Psoas muscle (tissue), 8 donors: ENCODE results near the gene DDX39B. TPM values are rescaled to one million over a fixed set of nuclear protein-coding genes. Genes with fewer than 3 reads are reported as not detected.

Experiments
- ATAC-seq, 4 donors: fragments of 200-7000 bp; cut with Tn5 transposase; one replicate each; pipeline ENCODE4 v1.9.1; 2020; ENCODE audit warnings: moderate library complexity in 3 of 4, mild to moderate bottlenecking in 2 of 4
- DNase-seq, 2 donors: peaks; one replicate each; pipeline ENCODE4 v3.0.0-alpha.2; 2020
- H3K27ac ChIP-seq: fragments of 200-600 bp; one replicate; pipeline ENCODE4 v1.8.0; 2022
- H3K27me3 ChIP-seq, 3 donors: fragments of 200-600 bp in 1 of 3; one replicate each; pipeline versions ENCODE4 v1.6.1 to v1.8.0; 2013 to 2022; ENCODE audit warnings: low read length in 2 of 3, mild to moderate bottlenecking in 2 of 3, moderate library complexity in 1 of 3; ENCODE audit not compliant: insufficient read depth in 3 of 3
- H3K36me3 ChIP-seq, 2 donors: fragments of 200-600 bp in 1 of 2; one replicate each; pipeline versions ENCODE4 v1.6.1 to v1.8.0; 2013 to 2022; ENCODE audit warnings: low read depth in 1 of 2, mild to moderate bottlenecking in 1 of 2, moderate library complexity in 1 of 2; ENCODE audit not compliant: insufficient read depth in 1 of 2
- H3K4me1 ChIP-seq: fragments of 200-600 bp; one replicate; pipeline ENCODE4 v1.8.0; 2022
- H3K4me3 ChIP-seq: fragments of 200-600 bp; one replicate; pipeline ENCODE4 v1.8.0; 2022; ENCODE audit warnings: mild to moderate bottlenecking
- H3K9me3 ChIP-seq: fragments of 200-600 bp; one replicate; pipeline ENCODE4 v1.8.0; 2022
- WGBS, 3 donors: extraction: QIAGEN DNeasy Blood & Tissue Kit; methylation state at CpG; one replicate each; pipeline versions ENCODE4 v1.1.6 to v1.1.7; 2013; 5-methylcytosine and 5-hydroxymethylcytosine counted together
- intact Hi-C, 2 donors: fragments of 100-400 bp; cut with DNase I; formaldehyde crosslinking; loops; one replicate each; pipeline versions ENCODE4 v1.11.0 to v1.14.2; 2022
- polyA plus RNA-seq, 3 donors: library from polyadenylated mRNA; stranded (reverse); fragments of 200-250 nt; gene quantifications; one replicate each; pipeline ENCODE4 v1.2.3, GENCODE V29; 2013
- total RNA-seq, 4 donors: library from RNA; stranded (reverse); fragmentation: NEBNext Ultra II Directional in 2 of 4; extraction: Animal tissue kit (Norgen Biotek cat#: 25700) in 2 of 4; gene quantifications; one replicate each; pipeline versions ENCODE4 v1.2.1 to v1.2.4, GENCODE V29; 2021 to 2023
- TF ChIP-seq, protein P1 (sequence below): fragments of 200-600 bp; IDR thresholded peaks from one replicate; pipeline ENCODE4 v1.8.0; 2022; ENCODE audit warnings: antibody characterized with exemption
- donor health status: healthy with polysubstance abuse.
- donor health status: DM: no; HTN: no; CAD: no; lungs with moderate emphysema.
- donor health status: Bipolar disorder and iron deficiency.
- donor health status: healthy.
- donor health status: DM: yes; HTN: yes; CAD: no.
- donor health status: DM: no; HTN: no; CAD: no.
- donor health status: DM: no; HTN: no; CAD: no.
- donor health status: DM: yes; HTN: yes; CAD: no.

The DDX39B gene
- total and polyA plus RNA-seq, 7 donors = 128 to 186 (median 148) TPM

DNA sequence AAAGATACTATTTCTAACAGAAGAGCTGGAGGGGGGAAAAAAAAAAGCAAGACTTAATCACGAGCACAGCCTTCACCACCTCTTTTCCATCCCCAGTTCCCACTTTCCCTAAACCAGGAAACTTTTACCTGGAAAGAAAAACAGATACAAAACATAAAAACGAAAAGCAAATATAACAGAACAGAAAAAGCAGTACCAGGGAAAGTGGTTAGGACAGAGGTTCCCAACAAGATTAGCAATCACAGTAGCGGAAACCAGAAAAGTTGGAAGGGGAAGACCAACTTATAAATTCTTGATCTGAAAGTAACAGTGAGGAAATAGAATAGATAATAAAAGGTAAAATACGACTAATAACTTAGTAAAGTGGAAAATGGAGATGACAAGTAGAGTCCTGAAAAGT is 1.2 kb downstream of the DDX39B start:
- no peak for DNase-seq
- Histone ChIP-seq H3K27ac (peak overlapping the region; percentile 92), H3K4me1 (peaks cover 29% of the 10 kb centered on the region), H3K27me3 (no peaks in the 10 kb centered on the region), H3K36me3 (peaks cover 26 to 48% of the 10 kb centered on the region in 2 donors), H3K4me3 (peak overlapping the region; percentile 88), H3K9me3 (no peaks in the 10 kb centered on the region)
- WGBS, 3 donors = 15 to 19% (median 16%) methylated on average over 4 of the region's 4 CpGs
- TF ChIP-seq, protein P1, sequence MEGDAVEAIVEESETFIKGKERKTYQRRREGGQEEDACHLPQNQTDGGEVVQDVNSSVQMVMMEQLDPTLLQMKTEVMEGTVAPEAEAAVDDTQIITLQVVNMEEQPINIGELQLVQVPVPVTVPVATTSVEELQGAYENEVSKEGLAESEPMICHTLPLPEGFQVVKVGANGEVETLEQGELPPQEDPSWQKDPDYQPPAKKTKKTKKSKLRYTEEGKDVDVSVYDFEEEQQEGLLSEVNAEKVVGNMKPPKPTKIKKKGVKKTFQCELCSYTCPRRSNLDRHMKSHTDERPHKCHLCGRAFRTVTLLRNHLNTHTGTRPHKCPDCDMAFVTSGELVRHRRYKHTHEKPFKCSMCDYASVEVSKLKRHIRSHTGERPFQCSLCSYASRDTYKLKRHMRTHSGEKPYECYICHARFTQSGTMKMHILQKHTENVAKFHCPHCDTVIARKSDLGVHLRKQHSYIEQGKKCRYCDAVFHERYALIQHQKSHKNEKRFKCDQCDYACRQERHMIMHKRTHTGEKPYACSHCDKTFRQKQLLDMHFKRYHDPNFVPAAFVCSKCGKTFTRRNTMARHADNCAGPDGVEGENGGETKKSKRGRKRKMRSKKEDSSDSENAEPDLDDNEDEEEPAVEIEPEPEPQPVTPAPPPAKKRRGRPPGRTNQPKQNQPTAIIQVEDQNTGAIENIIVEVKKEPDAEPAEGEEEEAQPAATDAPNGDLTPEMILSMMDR = no peak
- ATAC-seq = no peak
- intact Hi-C loops = loop anchor here (5.0 to 10.0 kb wide), 4 partner anchors 43 to 424 kb away; partner anchors contain the start of genes EHMT2 (in 1 of the 2) and MICB (in 1 of the 2)

DNA sequence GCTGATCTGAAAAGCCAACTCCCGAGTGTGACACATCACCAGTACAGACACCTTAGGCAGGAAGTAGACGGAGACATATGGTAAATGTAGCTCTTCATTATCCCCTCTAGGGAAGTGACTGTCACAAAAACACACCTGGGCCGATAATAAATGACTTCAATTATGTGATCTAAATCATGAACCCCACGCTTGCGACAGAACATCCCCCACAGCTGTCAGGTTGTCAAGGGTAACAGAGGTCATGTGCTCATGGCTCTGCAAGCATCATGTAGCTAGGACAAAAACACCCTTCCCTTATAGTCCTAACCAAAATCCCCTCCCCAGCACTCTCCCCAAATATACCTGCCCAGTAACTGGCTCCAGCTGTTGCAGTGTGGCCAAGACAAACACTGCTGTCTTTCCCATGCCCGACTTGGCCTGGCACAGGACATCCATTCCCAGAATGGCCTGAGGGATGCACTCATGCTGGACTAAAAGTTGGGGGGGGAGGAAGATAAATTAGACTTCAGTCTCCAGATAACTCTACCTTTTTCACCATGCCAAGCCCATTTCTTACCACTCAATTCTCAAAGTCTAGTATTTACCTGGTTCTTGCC is 2.9 kb downstream of the DDX39B start:
- Histone ChIP-seq H3K4me1 (peaks cover 29% of the 10 kb centered on the region), H3K36me3 (peaks cover 33 to 65% of the 10 kb centered on the region in 2 donors), H3K27ac (peak overlapping the region; percentile 34), H3K9me3 (no peaks in the 10 kb centered on the region), H3K27me3 (no peaks in the 10 kb centered on the region), H3K4me3 (peak overlapping the region; percentile 88)
- ATAC-seq (no peak), DNase-seq (no peak)
- intact Hi-C loops = no loop called here
- WGBS, 3 donors = 45 to 57% (median 46%) methylated on average over 6 of the region's 6 CpGs
- TF ChIP-seq, protein P1 = no peak

DNA sequence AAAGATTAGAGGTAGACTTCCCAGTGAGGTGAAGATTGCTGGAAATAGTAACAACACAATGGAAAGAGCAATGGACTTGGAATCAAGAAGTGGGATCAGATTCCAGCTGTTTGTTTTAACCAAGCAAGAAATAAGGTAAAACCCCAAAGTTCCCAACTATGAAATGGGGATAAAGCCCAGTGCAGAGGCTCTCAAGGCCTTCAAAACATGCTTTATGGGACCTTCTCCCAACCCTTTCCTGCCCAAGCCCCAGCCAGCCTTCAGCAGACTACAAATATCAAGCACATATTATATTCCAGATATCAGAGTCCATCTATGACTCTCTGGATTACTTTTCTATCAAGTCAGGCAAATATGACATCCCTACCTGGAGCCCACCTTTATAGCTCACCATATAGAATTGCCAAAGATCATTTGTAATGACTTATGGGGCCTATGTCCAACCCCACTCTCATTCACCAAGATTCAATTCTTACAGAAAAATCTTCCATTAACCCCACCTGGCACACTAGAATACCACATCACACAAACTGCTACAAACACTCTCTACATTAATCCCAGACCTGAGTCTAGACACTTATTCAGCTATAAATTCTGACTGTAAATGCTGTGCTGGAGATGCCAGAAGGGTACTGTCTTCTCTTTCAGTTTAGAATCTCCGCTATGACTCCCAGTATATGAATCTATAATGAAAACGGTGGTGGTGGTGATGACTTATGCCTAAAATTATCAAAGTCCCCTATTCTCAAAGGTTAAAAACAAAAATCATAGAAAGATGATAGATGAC is 6.1 kb downstream of the DDX39B start:
- H3K9me3 ChIP-seq = no peaks in the 10 kb centered on the region
- H3K4me3 ChIP-seq = no peak overlapping the region
- ATAC-seq (no peak), DNase-seq (no peak)
- intact Hi-C loops = no loop called here
- H3K36me3 ChIP-seq = peaks cover 42 to 97% of the 10 kb centered on the region in 2 donors
- H3K27ac ChIP-seq = no peak overlapping the region
- H3K27me3 ChIP-seq = no peaks in the 10 kb centered on the region
- peaks cover 20% of the 10 kb centered on the region for H3K4me1 ChIP-seq
- WGBS, 3 donors = 32 to 38% (median 37%) methylated on average over 2 of the region's 2 CpGs
- TF ChIP-seq, protein P1 = no peak

DNA sequence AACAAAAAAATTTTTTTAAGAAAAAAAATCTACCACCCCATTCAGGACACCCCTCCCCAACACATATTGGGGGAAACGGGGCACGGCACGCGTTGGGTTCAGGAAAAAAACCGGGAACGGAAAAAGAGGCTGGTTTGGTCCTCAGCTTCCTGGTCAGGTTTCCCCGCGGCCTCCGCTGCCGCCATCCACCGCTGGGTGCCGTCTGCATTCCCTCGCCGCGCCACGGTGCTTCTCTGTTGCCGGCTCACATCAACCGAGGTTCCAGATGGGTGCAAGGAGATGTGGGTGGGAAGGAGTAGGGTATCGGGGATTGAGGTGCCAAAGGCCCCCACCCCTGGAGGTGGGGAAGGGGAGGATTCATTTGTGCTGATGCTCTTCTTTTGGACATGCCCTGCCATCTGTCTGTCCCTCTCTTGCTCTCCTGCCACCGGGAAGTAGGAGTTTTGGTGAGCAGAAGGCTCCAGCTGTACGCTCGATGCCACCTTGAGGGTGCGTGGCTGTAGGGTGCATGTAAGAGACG is 7.2 kb downstream of the DDX39B start:
- ATAC-seq (no peak), DNase-seq (no peak)
- H3K4me1 ChIP-seq = peaks cover 9% of the 10 kb centered on the region
- no peak overlapping the region for H3K27ac ChIP-seq
- TF ChIP-seq, protein P1 = no peak
- peaks cover 35 to 100% of the 10 kb centered on the region in 2 donors for H3K36me3 ChIP-seq
- intact Hi-C loops = no loop called here
- H3K9me3 ChIP-seq = no peaks in the 10 kb centered on the region
- H3K4me3 ChIP-seq = no peak overlapping the region
- 87 to 92% (median 88%) methylated on average over 24 of the region's 24 CpGs for WGBS, 3 donors
- no peaks in the 10 kb centered on the region for H3K27me3 ChIP-seq
